ENCODE measurements around the gene TNFRSF21.

Gene TNFRSF21

DNA sequence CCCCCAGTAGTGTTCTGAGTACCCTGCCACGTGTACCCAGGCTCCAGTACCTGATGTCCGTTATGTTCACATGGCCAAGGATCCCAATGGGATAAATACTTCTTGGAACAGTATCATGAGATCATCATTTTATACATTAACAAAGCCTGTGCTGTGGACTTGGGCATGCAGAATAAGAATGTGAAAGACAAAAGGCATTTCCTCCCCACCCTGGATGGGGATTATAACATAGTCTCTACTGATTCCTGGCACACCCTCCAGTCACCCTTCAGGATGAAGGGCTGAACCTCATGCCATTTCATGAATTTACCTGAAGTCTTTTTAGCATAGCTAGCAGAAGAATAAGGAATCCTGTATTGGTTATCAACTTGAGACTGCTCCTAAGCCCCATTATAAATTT lies 2.8 kb downstream of the TNFRSF21 start:
- no peak for TF ChIP-seq TCF12 (IDR thresholded peaks at IDR 0.05; ENCODE audit: low read depth)
- TF ChIP-seq TEAD4 (IDR thresholded peaks at IDR 0.05), result no peak

DNA sequence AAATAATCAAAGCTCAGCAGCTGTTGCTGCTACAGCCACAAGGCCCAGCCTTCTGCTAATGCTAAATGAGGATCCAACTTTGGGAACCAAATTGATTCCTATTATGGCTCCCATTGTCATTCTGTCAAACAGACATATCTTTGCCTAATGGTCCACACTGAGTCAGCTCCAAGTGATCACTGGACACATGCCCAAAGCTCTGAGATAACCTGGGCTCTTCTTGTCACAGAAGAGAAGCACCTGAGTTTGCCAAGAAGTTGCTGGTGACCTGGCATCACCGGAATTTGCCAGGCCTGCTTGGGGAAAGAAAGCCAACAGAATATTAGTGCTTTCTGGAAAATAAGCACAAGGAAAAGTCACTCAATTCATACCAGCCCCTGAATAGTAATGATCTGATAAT lies 5.8 kb downstream of the TNFRSF21 start:
- no peak for TF ChIP-seq TAF1 (IDR thresholded peaks at IDR 0.05; ENCODE audit: low read depth)
- TF ChIP-seq ZBTB7A (IDR thresholded peaks at IDR 0.05; ENCODE audit: low read depth), result no peak
- TF ChIP-seq, protein P1, sequence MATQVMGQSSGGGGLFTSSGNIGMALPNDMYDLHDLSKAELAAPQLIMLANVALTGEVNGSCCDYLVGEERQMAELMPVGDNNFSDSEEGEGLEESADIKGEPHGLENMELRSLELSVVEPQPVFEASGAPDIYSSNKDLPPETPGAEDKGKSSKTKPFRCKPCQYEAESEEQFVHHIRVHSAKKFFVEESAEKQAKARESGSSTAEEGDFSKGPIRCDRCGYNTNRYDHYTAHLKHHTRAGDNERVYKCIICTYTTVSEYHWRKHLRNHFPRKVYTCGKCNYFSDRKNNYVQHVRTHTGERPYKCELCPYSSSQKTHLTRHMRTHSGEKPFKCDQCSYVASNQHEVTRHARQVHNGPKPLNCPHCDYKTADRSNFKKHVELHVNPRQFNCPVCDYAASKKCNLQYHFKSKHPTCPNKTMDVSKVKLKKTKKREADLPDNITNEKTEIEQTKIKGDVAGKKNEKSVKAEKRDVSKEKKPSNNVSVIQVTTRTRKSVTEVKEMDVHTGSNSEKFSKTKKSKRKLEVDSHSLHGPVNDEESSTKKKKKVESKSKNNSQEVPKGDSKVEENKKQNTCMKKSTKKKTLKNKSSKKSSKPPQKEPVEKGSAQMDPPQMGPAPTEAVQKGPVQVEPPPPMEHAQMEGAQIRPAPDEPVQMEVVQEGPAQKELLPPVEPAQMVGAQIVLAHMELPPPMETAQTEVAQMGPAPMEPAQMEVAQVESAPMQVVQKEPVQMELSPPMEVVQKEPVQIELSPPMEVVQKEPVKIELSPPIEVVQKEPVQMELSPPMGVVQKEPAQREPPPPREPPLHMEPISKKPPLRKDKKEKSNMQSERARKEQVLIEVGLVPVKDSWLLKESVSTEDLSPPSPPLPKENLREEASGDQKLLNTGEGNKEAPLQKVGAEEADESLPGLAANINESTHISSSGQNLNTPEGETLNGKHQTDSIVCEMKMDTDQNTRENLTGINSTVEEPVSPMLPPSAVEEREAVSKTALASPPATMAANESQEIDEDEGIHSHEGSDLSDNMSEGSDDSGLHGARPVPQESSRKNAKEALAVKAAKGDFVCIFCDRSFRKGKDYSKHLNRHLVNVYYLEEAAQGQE (IDR thresholded peaks at IDR 0.05; ENCODE audit: low read depth), result no peak
- TF ChIP-seq YY1 (IDR thresholded peaks at IDR 0.05; ENCODE audit: low read depth), result no peak
- TF ChIP-seq RAD21 (IDR thresholded peaks at IDR 0.05; ENCODE audit: low read depth), result no peak
- no peak for TF ChIP-seq CEBPB (IDR thresholded peaks at IDR 0.05)
- TF ChIP-seq, protein P2, sequence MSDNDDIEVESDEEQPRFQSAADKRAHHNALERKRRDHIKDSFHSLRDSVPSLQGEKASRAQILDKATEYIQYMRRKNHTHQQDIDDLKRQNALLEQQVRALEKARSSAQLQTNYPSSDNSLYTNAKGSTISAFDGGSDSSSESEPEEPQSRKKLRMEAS (IDR thresholded peaks at IDR 0.05), result no peak
- no peak for TF ChIP-seq CREB1 (IDR thresholded peaks at IDR 0.05; ENCODE audit: low read depth)
- no peak for TF ChIP-seq TEAD4 (IDR thresholded peaks at IDR 0.05)
- TF ChIP-seq NFIC (IDR thresholded peaks at IDR 0.05), result no peak
- TF ChIP-seq EP300 (IDR thresholded peaks at IDR 0.05; ENCODE audit: borderline replicate concordance), result no peak
- TF ChIP-seq, protein P3, sequence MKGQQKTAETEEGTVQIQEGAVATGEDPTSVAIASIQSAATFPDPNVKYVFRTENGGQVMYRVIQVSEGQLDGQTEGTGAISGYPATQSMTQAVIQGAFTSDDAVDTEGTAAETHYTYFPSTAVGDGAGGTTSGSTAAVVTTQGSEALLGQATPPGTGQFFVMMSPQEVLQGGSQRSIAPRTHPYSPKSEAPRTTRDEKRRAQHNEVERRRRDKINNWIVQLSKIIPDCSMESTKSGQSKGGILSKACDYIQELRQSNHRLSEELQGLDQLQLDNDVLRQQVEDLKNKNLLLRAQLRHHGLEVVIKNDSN (IDR thresholded peaks at IDR 0.05), result no peak
- TF ChIP-seq FOXM1 (IDR thresholded peaks at IDR 0.05; ENCODE audit: borderline replicate concordance, low read depth), result no peak
- TF ChIP-seq TCF12 (IDR thresholded peaks at IDR 0.05; ENCODE audit: low read depth), result no peak
- TF ChIP-seq EGR1 (IDR thresholded peaks at IDR 0.05), result no peak

DNA sequence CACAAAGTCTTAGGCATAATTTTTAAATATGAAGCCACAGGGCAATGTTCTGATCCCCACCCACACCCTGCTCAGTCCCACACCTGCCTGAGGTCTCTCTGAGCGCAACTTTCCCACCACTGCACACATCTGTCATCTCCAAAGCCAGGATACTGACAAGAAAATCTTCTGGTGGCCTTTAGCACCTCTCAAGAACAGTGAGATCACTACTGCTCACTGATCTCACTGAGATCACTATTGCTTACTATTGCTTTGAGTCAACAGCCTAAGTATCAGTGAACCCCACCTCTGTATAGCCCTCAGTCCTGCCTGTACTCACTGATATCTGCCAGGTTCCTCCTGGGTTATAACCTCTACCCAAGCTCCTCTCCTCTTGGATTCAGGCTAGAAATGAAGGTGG lies 6.4 kb downstream of the TNFRSF21 start:
- TF ChIP-seq TEAD4 (IDR thresholded peaks at IDR 0.05) (no peak), TCF12 (IDR thresholded peaks at IDR 0.05; ENCODE audit: low read depth) (no peak), ZBTB7A (IDR thresholded peaks at IDR 0.05; ENCODE audit: low read depth) (no peak), TAF1 (IDR thresholded peaks at IDR 0.05; ENCODE audit: low read depth) (no peak), EGR1 (IDR thresholded peaks at IDR 0.05) (no peak), CREB1 (IDR thresholded peaks at IDR 0.05; ENCODE audit: low read depth) (no peak)
- TF ChIP-seq, protein P3 (IDR thresholded peaks at IDR 0.05), result no peak
- TF ChIP-seq, protein P1 (IDR thresholded peaks at IDR 0.05; ENCODE audit: low read depth), result no peak

DNA sequence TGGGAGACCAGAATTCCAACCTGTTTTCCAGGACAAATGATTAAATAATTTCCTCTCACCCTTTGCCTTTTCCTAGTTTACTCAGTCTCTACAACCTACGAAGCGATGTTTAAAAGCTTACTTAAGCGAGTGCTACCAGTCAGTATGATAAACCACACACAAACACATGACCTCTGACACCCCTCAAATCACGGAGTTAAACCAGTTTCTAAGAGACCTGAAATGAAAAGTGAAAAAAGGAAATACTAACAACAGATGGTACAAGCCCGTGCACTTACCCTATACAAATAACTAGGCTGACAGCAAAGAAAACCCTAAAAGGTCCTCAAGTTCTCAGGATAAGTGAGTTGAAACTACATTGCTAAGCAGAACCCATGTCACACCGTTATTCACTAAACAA lies 7.7 kb downstream of the TNFRSF21 start:
- no peak for TF ChIP-seq ZBTB7A (IDR thresholded peaks at IDR 0.05; ENCODE audit: low read depth)
- no peak for TF ChIP-seq RAD21 (IDR thresholded peaks at IDR 0.05; ENCODE audit: low read depth)
- no peak for TF ChIP-seq EP300 (IDR thresholded peaks at IDR 0.05; ENCODE audit: borderline replicate concordance)
- TF ChIP-seq TCF12 (IDR thresholded peaks at IDR 0.05; ENCODE audit: low read depth), result no peak
- TF ChIP-seq YY1 (IDR thresholded peaks at IDR 0.05; ENCODE audit: low read depth), result no peak
- TF ChIP-seq, protein P2 (IDR thresholded peaks at IDR 0.05), result no peak
- no peak for TF ChIP-seq FOXM1 (IDR thresholded peaks at IDR 0.05; ENCODE audit: borderline replicate concordance, low read depth)
- TF ChIP-seq, protein P3 (IDR thresholded peaks at IDR 0.05), result no peak
- TF ChIP-seq, protein P1 (IDR thresholded peaks at IDR 0.05; ENCODE audit: low read depth), result no peak
- no peak for TF ChIP-seq NFIC (IDR thresholded peaks at IDR 0.05)
- no peak for TF ChIP-seq CREB1 (IDR thresholded peaks at IDR 0.05; ENCODE audit: low read depth)
- no peak for TF ChIP-seq TEAD4 (IDR thresholded peaks at IDR 0.05)
- no peak for TF ChIP-seq EGR1 (IDR thresholded peaks at IDR 0.05)
- no peak for TF ChIP-seq CEBPB (IDR thresholded peaks at IDR 0.05)
- TF ChIP-seq TAF1 (IDR thresholded peaks at IDR 0.05; ENCODE audit: low read depth), result no peak

Data from Ishikawa (cell line).